Keratinocyte (primary cell): ENCODE measurements around the gene SMIM35. TPM values are rescaled to one million over a fixed set of nuclear protein-coding genes. Genes with fewer than 3 reads are reported as not detected.

Experiments used
- DNase-seq: peaks from one replicate; pipeline ENCODE4 v3.0.0-alpha.2; 2011; ENCODE audit warnings: low read depth, missing footprints, low spot score
- FAIRE-seq: peaks from 2 replicates; lab custom pipeline; 2011; peaks lifted over from hg19 to GRCh38; lab: Jason Lieb, UNC
- H2AFZ ChIP-seq: 2 replicates; pipeline ENCODE4 v1.6.0; 2012; ENCODE audit warnings: low read length, control low read depth, inconsistent platforms; ENCODE audit not compliant: control insufficient read depth
- H3K27ac ChIP-seq: 2 replicates; pipeline ENCODE4 v1.5.1; 2011; ENCODE audit warnings: low read length; ENCODE audit not compliant: control insufficient read depth, insufficient read depth
- H3K27me3 ChIP-seq: 3 replicates; pipeline ENCODE4 v1.6.0; 2011; ENCODE audit warnings: low read length; ENCODE audit not compliant: control insufficient read depth, insufficient read depth; ENCODE audit errors: extremely low read depth
- H3K36me3 ChIP-seq, 2 experiments: 2 replicates in 1 of 2; 3 replicates in 1 of 2; pipeline ENCODE4 v1.5.1; 2011; ENCODE audit warnings: low read length in 2 of 2, mild to moderate bottlenecking in 1 of 2; ENCODE audit not compliant: control insufficient read depth in 2 of 2, insufficient read depth in 2 of 2; ENCODE audit errors: extremely low read depth in 1 of 2
- H3K4me1 ChIP-seq: 3 replicates; pipeline ENCODE4 v1.5.1; 2011; ENCODE audit warnings: low read length; ENCODE audit not compliant: control insufficient read depth, insufficient read depth; ENCODE audit errors: extremely low read depth
- H3K4me2 ChIP-seq: 3 replicates; pipeline ENCODE4 v1.6.0; 2011; ENCODE audit warnings: low read depth, low read length; ENCODE audit not compliant: control insufficient read depth, insufficient read depth; ENCODE audit errors: extremely low read depth
- H3K4me3 ChIP-seq, 3 experiments: fragments of 200-600 bp in 1 of 3; sonication (generic) in 1 of 3; 2 replicates in 2 of 3; 3 replicates in 1 of 3; pipeline ENCODE4 v1.5.1; 2011 to 2016; ENCODE audit warnings: low read length in 3 of 3, mild to moderate bottlenecking in 3 of 3, control low read depth in 2 of 3, inconsistent platforms in 1 of 3, low read depth in 1 of 3, mixed read lengths in 1 of 3, mixed run types in 1 of 3, moderate library complexity in 1 of 3; ENCODE audit not compliant: control insufficient read depth in 2 of 3, insufficient read depth in 2 of 3; ENCODE audit errors: extremely low read depth in 1 of 3
- H3K79me2 ChIP-seq: 2 replicates; pipeline ENCODE4 v1.6.0; 2012; ENCODE audit warnings: low read length; ENCODE audit not compliant: control insufficient read depth, insufficient read depth
- H3K9ac ChIP-seq: 3 replicates; pipeline ENCODE4 v1.6.0; 2011; ENCODE audit warnings: low read length; ENCODE audit not compliant: control insufficient read depth, insufficient read depth; ENCODE audit errors: extremely low read depth
- H3K9me1 ChIP-seq: 3 replicates; pipeline ENCODE4 v1.6.0; 2011; ENCODE audit warnings: low read length; ENCODE audit not compliant: control insufficient read depth, insufficient read depth; ENCODE audit errors: extremely low read depth
- H3K9me3 ChIP-seq: 2 replicates; pipeline ENCODE4 v1.5.1; 2012; ENCODE audit warnings: low read depth, low read length; ENCODE audit not compliant: control insufficient read depth
- H4K20me1 ChIP-seq: 3 replicates; pipeline ENCODE4 v1.6.0; 2011; ENCODE audit warnings: low read length; ENCODE audit not compliant: control insufficient read depth, insufficient read depth; ENCODE audit errors: extremely low read depth
- CTCF ChIP-seq, 3 experiments: IDR thresholded peaks in 1 of 3; conservative IDR thresholded peaks in 1 of 3; optimal IDR thresholded peaks in 1 of 3; 2 replicates in 2 of 3; 3 replicates in 1 of 3; pipeline versions ENCODE3 to v1.5.1; 2011; ENCODE audit warnings: low read length in 3 of 3, mild to moderate bottlenecking in 3 of 3, moderate library complexity in 2 of 3, control low read depth in 1 of 3, inconsistent platforms in 1 of 3; ENCODE audit not compliant: insufficient read depth in 2 of 3; ENCODE audit errors: extremely low read depth in 1 of 3
- EZH2 ChIP-seq: IDR thresholded peaks from one replicate; pipeline ENCODE4 v1.6.1; 2012; ENCODE audit warnings: inconsistent platforms, mild to moderate bottlenecking, low read length, moderate library complexity
- dilution Hi-C: fragments of 300-500 bp; cut with MboI; formaldehyde crosslinking; loops from one replicate; pipeline ENCODE4 v1.7.0; 2020; ENCODE audit warnings: low sequenced_read_pairs; ENCODE audit not compliant: extremely low pct_ligation_motif_present
- polyA plus RNA-seq, 5 experiments: library from polyadenylated mRNA; depleted of rRNA in 3 of 5; stranded (reverse) in 3 of 5; stranded (forward) in 1 of 5; unstranded in 1 of 5; fragments of >200 nt; gene quantifications; 1 replicate in 1 of 5; 2 replicates in 3 of 5; 3 replicates in 1 of 5; pipeline versions ENCODE4 v1.2.1 to v1.2.3, GENCODE V29; 2011 to 2012; ENCODE audit warnings: missing spikeins in 2 of 5, low read depth in 1 of 5, low replicate concordance in 1 of 5

SMIM35 gene
- polyA plus RNA-seq, 1 donor (not counting 4 experiments of a cell fraction or from before 2014, with no cell fraction given) = not detected

GRCh38 chr11:118003456-118003855 is 83.3 kb downstream of the SMIM35 start:
- Histone ChIP-seq H3K4me3 (no peak overlapping the region), H3K27ac (no peak overlapping the region), H3K4me2 (no peak overlapping the region), H4K20me1 (no peaks in the 10 kb centered on the region), H3K9me3 (no peaks in the 10 kb centered on the region), H2AFZ (no peak overlapping the region), H3K79me2 (no peaks in the 10 kb centered on the region), H3K36me3 (no peaks in the 10 kb centered on the region), H3K9me1 (no peaks in the 10 kb centered on the region), H3K27me3 (no peaks in the 10 kb centered on the region), H3K9ac (no peak overlapping the region), H3K4me1 (peaks cover 3% of the 10 kb centered on the region)
- DNase-seq = no peak
- dilution Hi-C loops = no loop called here
- no peak for FAIRE-seq
- TF ChIP-seq EZH2 = no peak
- TF ChIP-seq CTCF (optimal IDR thresholded peaks at IDR 0.05 in 1 of 3, IDR thresholded peaks at IDR 0.05 in 1 of 3, conservative IDR thresholded peaks at IDR 0.05 in 1 of 3; ENCODE audit: extremely low read depth in 1 of 3, insufficient read depth in 2 of 3, low read length in 3 of 3) = no peak

GRCh38 chr11:118002541-118003423 is 84.0 kb downstream of the SMIM35 start:
- Histone ChIP-seq H3K4me1 (peaks cover 3% of the 10 kb centered on the region), H3K9me1 (no peaks in the 10 kb centered on the region), H3K4me3 (no peak overlapping the region), H3K9ac (no peak overlapping the region), H3K9me3 (no peaks in the 10 kb centered on the region), H3K4me2 (no peak overlapping the region), H3K36me3 (no peaks in the 10 kb centered on the region), H4K20me1 (no peaks in the 10 kb centered on the region), H3K27ac (no peak overlapping the region), H2AFZ (no peak overlapping the region), H3K79me2 (no peaks in the 10 kb centered on the region), H3K27me3 (no peaks in the 10 kb centered on the region)
- dilution Hi-C loops = no loop called here
- no peak for DNase-seq
- no peak for FAIRE-seq
- TF ChIP-seq CTCF (optimal IDR thresholded peaks at IDR 0.05 in 1 of 3, IDR thresholded peaks at IDR 0.05 in 1 of 3, conservative IDR thresholded peaks at IDR 0.05 in 1 of 3; ENCODE audit: extremely low read depth in 1 of 3, insufficient read depth in 2 of 3, low read length in 3 of 3) (no peak), EZH2 (no peak)
